PC-9 (cell line): ENCODE measurements around the gene CYBA.

Source experiments
- CTCF ChIP-seq: fragments of 200-600 bp; sonication (generic); conservative IDR thresholded peaks from 2 replicates; pipeline ENCODE4 v1.6.1; 2017; ENCODE audit warnings: mixed run types, antibody characterized with exemption, mild to moderate bottlenecking, moderate library complexity
- EZH2 ChIP-seq: fragments of 200-600 bp; sonication (generic); IDR thresholded peaks from 2 replicates; pipeline ENCODE4 v1.8.0; 2017; ENCODE audit warnings: antibody characterized with exemption, low read depth

DNA sequence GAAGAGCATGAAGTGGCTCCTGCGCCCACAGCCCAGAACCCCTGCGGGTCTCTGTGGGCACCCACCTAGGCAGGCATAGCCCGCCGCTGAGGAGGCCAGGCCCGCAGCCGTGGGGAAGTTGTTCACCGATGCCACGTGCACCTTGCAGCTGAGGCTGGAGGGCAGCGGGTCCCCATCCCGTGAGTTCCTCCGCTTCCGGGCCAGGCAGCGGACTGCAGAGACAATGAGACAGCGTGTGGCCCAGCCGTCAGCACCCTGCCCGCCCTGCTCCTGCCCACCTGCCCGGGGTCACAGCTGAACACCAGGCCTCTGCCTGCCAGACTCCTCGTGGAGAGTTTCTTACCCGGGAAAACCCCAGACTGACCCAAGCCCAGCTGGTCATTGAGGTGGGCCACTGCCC lies 6.5 kb upstream of the CYBA start:
- TF ChIP-seq CTCF (no peak), EZH2 (no peak)
